Suprapubic skin (tissue), 4 donors: ENCODE results near the gene SYNRG. TPM values are rescaled to one million over a fixed set of nuclear protein-coding genes. Genes with fewer than 3 reads are reported as not detected.

Experiments used
- DNase-seq, 2 donors: peaks; one replicate each; pipeline ENCODE4 v3.0.0-alpha.2; 2019; ENCODE audit warnings: low spot score in 2 of 2
- H3K27ac ChIP-seq: fragments of 200-600 bp; sonication (generic); one replicate; pipeline ENCODE4 v1.5.1; 2019
- H3K27me3 ChIP-seq: fragments of 200-600 bp; sonication (generic); one replicate; pipeline ENCODE4 v1.5.1; 2019
- H3K36me3 ChIP-seq: fragments of 200-600 bp; sonication (generic); one replicate; pipeline ENCODE4 v1.5.1; 2019
- H3K4me1 ChIP-seq: fragments of 200-600 bp; sonication (generic); one replicate; pipeline ENCODE4 v1.5.1; 2019
- H3K4me3 ChIP-seq: fragments of 200-600 bp; sonication (generic); one replicate; pipeline ENCODE4 v1.5.1; 2019; ENCODE audit warnings: mild to moderate bottlenecking
- H3K9me3 ChIP-seq: fragments of 200-600 bp; sonication (generic); one replicate; pipeline ENCODE4 v1.5.1; 2019
- CTCF ChIP-seq, 2 donors: fragments of 200-600 bp in 1 of 2; fragments of 450-650 bp in 1 of 2; sonication (generic) in 1 of 2; IDR thresholded peaks; one replicate each; pipeline ENCODE4 v1.5.1; 2016 to 2019; ENCODE audit warnings: antibody characterized with exemption in 2 of 2, mild to moderate bottlenecking in 1 of 2, moderate library complexity in 1 of 2
- EP300 ChIP-seq: sonication (generic); formaldehyde crosslinking; IDR thresholded peaks from one replicate; pipeline ENCODE4 v1.6.1; 2017; ENCODE audit warnings: antibody characterized with exemption
- POLR2A ChIP-seq, 2 donors: fragments of 450-650 bp; IDR thresholded peaks; one replicate each; pipeline ENCODE4 v1.6.1; 2017; ENCODE audit warnings: antibody characterized with exemption in 2 of 2, mild to moderate bottlenecking in 2 of 2, moderate library complexity in 2 of 2
- POLR2AphosphoS5 ChIP-seq, 3 donors: sonication (generic); formaldehyde crosslinking; IDR thresholded peaks; one replicate each; pipeline ENCODE4 v1.6.1; 2017; ENCODE audit warnings: antibody characterized with exemption in 3 of 3
- WGBS: methylation state at CpG from one replicate; pipeline ENCODE4 v1.1.5; 2018; 5-methylcytosine and 5-hydroxymethylcytosine counted together
- total RNA-seq, 4 donors: library from RNA; depleted of rRNA; stranded (reverse); fragments of >200 nt; gene quantifications; one replicate each; pipeline ENCODE4 v1.1.0, GENCODE V29; 2016

SYNRG gene
- total RNA-seq, 4 donors from 2014 or later, result 21.2 to 48.5 (median 25.5) TPM

- Histone ChIP-seq H3K9me3 (no peaks in the 10 kb centered on the region), H3K36me3 (peaks cover 4% of the 10 kb centered on the region), H3K27me3 (no peaks in the 10 kb centered on the region), H3K27ac (no peak overlapping the region), H3K4me1 (peaks cover 19% of the 10 kb centered on the region), H3K4me3 (no peak overlapping the region)
- 86% methylated on average over 3 of the region's 3 CpGs for WGBS
- DNase-seq, result no peak
- TF ChIP-seq POLR2AphosphoS5 (IDR thresholded peaks at IDR 0.05), result no peak
- no peak for TF ChIP-seq POLR2A (IDR thresholded peaks at IDR 0.05)
- no peak for TF ChIP-seq EP300
- no peak for TF ChIP-seq CTCF (IDR thresholded peaks at IDR 0.05)
These were observed 103.9 kb downstream of the SYNRG start for GRCh38 chr17:37505333-37505732.

- H3K4me1 ChIP-seq, result peaks cover 19% of the 10 kb centered on the region
- WGBS, result 95% methylated on average over 6 of the region's 6 CpGs
These were observed 106.1 kb downstream of the SYNRG start for GRCh38 chr17:37503148-37503547.

GRCh38 chr17:37502009-37502936 is 106.9 kb downstream of the SYNRG start:
- H3K4me1 ChIP-seq, result peaks cover 17% of the 10 kb centered on the region
- H3K9me3 ChIP-seq, result no peaks in the 10 kb centered on the region
- no peaks in the 10 kb centered on the region for H3K27me3 ChIP-seq
- WGBS, result 82% methylated on average over 10 of the region's 10 CpGs
- no peak overlapping the region for H3K27ac ChIP-seq
- H3K36me3 ChIP-seq, result no peaks in the 10 kb centered on the region
- no peak overlapping the region for H3K4me3 ChIP-seq
- TF ChIP-seq POLR2A (IDR thresholded peaks at IDR 0.05), result no peak
- TF ChIP-seq EP300, result no peak
- TF ChIP-seq CTCF (IDR thresholded peaks at IDR 0.05), result no peak
- TF ChIP-seq POLR2AphosphoS5 (IDR thresholded peaks at IDR 0.05), result no peak
- DNase-seq, result no peak

More at GRCh38 chr17:37503148-37503547, 106.1 kb downstream of the SYNRG start:
- peaks cover 3% of the 10 kb centered on the region for H3K36me3 ChIP-seq
- DNase-seq, result no peak
- no peak overlapping the region for H3K27ac ChIP-seq
- H3K27me3 ChIP-seq, result no peaks in the 10 kb centered on the region
- TF ChIP-seq EP300, result no peak
- TF ChIP-seq POLR2AphosphoS5 (IDR thresholded peaks at IDR 0.05), result no peak
- no peak for TF ChIP-seq POLR2A (IDR thresholded peaks at IDR 0.05)
- no peak for TF ChIP-seq CTCF (IDR thresholded peaks at IDR 0.05)
- H3K4me3 ChIP-seq, result no peak overlapping the region
- H3K9me3 ChIP-seq, result no peaks in the 10 kb centered on the region

GRCh38 chr17:37500378-37500777 is 108.8 kb downstream of the SYNRG start:
- H3K27ac ChIP-seq, result no peak overlapping the region
- no peaks in the 10 kb centered on the region for H3K36me3 ChIP-seq
- DNase-seq, result no peak
- H3K27me3 ChIP-seq, result no peaks in the 10 kb centered on the region
- no peaks in the 10 kb centered on the region for H3K9me3 ChIP-seq
- H3K4me3 ChIP-seq, result no peak overlapping the region
- H3K4me1 ChIP-seq, result peaks cover 8% of the 10 kb centered on the region
- TF ChIP-seq CTCF (IDR thresholded peaks at IDR 0.05) (no peak), EP300 (no peak), POLR2A (IDR thresholded peaks at IDR 0.05) (no peak), POLR2AphosphoS5 (IDR thresholded peaks at IDR 0.05) (no peak)

- no peak overlapping the region for H3K4me3 ChIP-seq
- no peak for DNase-seq
- no peaks in the 10 kb centered on the region for H3K36me3 ChIP-seq
- 64% methylated on average over 8 of the region's 8 CpGs for WGBS
- no peaks in the 10 kb centered on the region for H3K27me3 ChIP-seq
- TF ChIP-seq POLR2A (IDR thresholded peaks at IDR 0.05) (no peak), EP300 (no peak), CTCF (IDR thresholded peaks at IDR 0.05) (no peak), POLR2AphosphoS5 (IDR thresholded peaks at IDR 0.05) (no peak)
- no peak overlapping the region for H3K27ac ChIP-seq
- peaks cover 41% of the 10 kb centered on the region for H3K4me1 ChIP-seq
- H3K9me3 ChIP-seq, result no peaks in the 10 kb centered on the region
These were observed 114.2 kb downstream of the SYNRG start for GRCh38 chr17:37494971-37495370.
